HG03280 (cell line): ENCODE measurements around the gene ACOT6.
"Not testable (repeated sequence)": the region's sequence is repeated elsewhere in the genome, so short reads cannot be mapped to it uniquely, and the experiment has no call there.

ENCODE experiments used
- ATAC-seq: cut with Tn5 transposase; IDR thresholded peaks from one replicate; pipeline ENCODE4 v1.9.1; 2021; ENCODE audit warnings: mild to moderate bottlenecking, moderate library complexity; ENCODE audit not compliant: unreplicated experiment

The ACOT6 gene

DNA sequence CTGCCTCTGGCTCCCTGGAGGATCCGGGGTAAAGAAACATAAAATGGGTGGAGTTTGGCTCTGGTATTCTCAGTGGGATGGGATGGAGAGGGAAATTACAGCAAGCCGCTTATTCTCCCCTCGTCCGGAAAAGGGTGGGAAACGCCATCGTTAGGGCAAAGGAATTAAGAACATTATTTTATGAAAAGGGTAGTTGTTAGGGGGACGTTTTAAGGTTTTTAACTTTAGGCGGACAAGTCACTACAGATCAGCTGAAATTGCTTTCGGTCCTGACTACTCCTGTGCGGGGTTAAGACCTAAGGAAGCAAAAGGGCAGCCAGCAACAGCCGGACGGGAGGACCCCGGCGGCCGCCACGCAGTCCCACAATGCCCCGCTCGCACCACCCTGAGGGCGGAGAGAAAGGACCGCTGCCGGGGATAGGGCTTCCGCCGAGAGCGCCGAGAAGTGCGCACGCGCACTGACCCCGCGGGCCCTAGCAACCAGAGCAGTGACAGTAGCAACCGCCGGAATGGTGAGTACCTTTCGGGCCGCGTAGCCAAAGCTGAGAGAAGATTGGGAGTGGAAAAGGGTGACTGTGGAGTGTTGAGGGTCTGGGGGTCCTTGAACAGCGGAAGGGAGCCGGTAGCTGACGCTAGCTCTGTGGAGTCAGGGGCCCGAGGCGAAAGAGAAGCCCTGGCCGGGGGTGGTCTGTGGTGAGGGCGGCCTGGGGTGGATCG lies 32.4 kb downstream of the ACOT6 start, which contains the start of gene DNAL1:
Gene DNAL1 (plus strand): TSS at position 456 of the 717 bp plus-strand sequence. CDS start 54 bp downstream, at position 510.
- peak; percentile 95 for ATAC-seq

DNA sequence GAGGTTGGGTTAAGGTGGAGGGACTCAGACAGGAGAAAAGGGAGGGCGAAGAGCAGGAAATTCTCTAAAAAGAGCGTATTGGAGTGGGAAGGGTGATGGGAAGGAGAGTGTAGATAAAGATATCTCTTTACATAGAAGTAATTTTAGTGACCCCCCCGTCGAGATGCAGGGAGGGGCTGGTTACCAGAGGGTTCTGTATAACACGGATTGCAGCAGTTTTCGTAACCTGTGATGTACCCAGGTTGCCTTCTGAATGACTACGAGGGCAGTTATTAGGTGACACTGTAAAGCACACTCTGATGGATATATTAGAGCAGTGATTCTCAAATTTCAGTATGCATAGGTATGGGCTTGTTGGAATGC lies 32.9 kb downstream of the ACOT6 start:
- no peak for ATAC-seq

DNA sequence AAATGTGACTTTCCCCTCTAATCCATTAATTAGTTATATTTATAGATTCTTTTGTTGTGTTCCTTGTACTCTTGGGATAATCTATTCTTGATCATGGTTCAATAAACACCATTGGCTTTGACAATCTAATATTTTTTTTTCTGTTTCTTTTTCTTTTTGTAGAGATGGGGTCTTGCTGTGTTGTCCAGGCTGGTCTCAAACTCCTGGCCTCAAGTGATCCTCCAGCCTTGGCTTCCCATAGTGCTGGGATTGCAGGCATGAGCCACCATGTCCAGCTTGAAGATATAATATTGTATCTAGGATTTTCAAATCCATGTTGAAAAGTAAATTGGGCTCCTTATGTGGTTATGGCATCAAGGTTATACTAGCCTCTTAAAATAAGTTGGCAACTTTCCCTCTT lies 38.7 kb downstream of the ACOT6 start:
- ATAC-seq, result no peak

DNA sequence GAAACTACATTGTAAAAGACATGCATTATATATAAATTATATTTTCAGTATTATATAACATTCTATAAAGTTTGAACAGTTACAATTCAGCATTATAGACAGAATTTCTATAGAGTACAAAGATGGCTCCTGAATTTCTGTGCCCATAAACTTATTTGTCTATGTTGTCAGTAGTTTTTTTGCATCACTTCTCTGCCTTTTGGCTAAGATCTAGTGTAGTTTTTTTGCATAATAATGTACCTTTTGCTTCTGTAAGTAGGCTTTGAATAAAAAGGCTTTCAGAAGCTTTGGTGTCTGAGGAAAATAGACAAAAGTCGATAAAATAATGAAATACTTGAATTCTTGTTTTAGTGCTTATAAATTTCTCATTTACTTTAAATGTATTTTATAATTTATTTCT lies 43.5 kb downstream of the ACOT6 start:
- no peak for ATAC-seq

DNA sequence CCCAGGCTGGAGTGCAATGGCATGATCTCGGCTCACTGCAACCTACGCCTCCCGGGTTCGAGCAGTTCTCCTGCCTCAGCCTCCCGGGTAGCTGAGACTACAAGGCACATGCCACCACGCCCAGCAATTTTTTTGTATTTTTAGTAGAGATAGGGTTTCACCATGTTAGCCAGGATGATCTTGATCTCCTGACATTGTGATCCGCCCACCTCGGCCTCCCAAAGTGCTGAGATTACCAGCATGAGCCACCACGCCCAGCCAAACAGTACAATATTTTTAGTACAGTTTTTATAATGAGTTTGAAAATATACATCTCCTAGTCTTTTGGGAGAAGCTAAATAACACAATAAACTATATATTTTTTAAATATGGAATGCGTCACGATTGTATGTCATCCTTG lies 46.9 kb downstream of the ACOT6 start:
- not testable (repeated sequence) for ATAC-seq

DNA sequence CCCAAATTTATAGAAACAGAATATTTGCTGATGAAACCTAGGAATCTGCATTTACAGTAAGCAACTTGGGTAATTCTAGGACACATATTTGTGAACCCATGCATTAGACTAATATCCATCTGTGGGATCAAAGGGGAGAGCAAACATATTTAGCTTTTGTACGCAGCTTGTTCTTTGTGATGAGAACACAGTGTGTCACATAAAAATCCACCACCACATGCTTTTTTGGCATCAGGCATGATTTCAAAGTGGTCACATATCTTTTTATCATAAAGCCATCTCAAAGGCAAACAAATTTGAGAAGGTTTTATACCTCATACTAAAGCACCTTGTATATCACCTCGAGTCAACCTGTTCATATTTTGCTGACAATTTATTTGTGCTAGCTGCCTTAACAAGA lies 48.2 kb downstream of the ACOT6 start:
- no peak for ATAC-seq

DNA sequence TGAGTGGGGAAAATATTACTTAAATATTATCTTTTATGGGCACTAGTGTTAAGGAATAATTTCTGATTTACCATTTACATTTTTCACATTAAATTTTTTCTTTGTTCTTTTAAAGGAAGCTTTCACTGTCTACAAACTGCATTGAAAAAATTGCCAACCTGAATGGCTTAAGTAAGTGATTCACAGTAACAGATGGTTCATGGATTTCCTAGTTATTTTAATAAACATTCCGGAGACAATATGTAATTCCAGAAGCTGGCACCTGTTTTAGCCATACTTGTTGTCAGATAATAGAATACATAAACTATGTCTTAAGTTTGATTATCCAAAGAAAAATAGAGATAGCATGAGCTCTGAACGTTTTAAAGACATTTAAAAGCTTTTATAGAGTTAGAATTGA lies 49.6 kb downstream of the ACOT6 start:
- no peak for ATAC-seq

DNA sequence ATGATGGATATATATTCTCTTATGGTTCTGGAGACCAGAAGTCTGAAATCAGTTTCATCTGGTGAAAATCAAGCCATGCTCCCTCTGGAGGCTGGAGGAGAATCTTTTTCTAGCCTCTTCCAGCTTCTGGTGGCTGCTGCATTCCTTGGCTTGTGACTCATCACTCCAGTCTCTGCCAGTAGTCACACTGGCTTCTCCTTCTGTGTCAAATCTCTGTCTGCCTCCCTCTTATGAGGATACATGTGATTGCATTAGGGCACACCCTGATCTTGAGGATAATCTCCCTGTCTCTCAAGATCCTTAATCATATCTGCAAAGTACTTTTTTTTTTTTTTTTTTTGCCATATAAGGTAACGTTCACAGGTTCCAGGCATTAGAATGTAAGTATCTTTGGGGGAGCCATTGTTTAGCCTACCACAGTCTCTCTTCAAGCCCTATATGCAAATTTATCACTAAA lies 50.2 kb downstream of the ACOT6 start:
- ATAC-seq, result no peak

DNA sequence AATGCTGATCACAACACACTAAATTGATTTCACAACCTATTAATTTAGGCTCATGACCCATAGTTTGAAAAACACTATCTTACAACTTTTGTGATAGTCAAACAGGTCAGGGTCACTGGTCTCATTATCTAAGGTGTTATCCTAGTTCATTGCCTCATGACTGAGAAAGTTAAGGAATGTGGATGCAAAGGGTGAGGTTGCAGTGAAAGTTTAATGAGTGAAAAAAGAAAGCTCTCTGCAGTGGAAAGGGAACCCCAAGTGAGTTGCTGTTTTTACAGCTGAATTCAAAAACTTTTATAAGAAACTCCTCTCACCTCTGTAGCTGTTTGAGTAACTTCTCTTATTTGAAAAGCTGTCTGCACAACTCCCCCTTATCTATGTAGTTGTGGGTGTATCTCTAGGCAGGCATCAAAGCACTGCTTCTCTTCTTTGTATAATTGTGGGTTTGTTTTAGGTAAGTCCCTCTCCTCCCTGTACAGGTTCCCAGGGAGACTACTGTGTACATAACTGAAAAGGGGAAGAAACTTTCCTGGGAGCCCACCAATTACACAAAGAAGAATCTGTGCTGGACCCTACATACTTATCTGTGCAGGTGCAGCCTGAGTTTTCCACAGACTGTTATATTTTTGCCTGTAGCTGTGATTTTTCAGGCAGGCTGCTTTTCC lies 51.4 kb downstream of the ACOT6 start:
- no peak for ATAC-seq

DNA sequence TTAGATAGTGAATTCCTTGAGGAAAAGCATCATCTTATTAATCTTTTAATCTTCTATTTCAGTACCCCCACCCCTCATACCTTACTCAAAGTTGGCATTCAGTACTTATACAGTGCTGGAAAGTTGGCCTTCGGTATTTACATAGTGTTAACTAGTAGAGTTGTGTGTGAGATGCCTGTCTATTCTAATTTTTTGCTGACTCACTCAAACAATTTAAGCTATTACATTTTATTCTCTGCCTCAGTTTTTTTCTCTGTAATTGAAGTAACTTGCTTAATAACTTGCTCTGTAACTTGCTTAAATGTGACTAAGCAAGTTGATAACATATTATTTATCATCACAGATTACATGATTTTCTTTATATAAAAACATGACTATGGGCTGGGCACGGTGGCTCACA lies 52.8 kb downstream of the ACOT6 start:
- ATAC-seq, result no peak

DNA sequence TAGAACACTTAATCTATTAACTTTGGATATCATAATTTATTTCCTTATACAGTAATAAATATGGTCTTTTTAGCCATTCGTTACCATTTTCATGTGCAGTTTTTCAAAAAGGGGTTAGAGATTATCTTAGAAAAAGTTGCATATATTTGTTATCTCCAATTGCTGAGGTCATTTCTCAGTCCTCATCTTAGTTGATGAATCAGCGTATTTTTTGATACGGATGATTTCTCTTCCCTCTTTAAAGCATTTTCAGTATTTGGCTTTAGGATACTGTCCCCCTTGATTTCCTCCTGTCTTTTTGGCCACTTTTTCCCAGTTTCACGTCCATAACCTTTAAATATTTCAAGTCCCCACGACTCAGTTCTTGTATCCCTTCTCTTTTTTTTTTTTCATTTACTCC lies 54.3 kb downstream of the ACOT6 start:
- no peak for ATAC-seq

DNA sequence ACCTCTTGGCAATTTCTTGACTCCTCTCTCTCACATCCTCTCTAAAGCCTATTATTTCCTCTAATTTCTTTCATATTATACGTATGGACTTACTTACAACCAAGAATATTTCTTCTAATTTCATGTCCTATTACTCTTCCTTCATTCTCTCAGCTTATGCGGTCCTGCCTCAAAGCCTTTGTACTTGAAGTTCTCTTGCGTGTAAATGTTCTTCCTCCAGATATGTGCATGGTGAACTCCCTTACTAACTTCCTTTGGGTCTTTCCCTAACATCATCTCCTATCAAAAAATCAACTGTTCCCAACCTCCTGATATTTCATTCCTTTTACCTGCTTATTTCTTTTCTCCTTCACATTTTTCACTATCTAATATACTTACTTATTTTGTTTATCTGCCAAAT lies 55.5 kb downstream of the ACOT6 start:
- no peak for ATAC-seq
